Left ventricle myocardium superior (tissue), 1 donor: ENCODE data around the gene HACE1. TPM values are rescaled to one million over a fixed set of nuclear protein-coding genes. Genes with fewer than 3 reads are reported as not detected.

Experiments
- ATAC-seq: fragments of 200-7000 bp; cut with Tn5 transposase; one replicate; pipeline ENCODE4 v1.9.1; 2020; ENCODE audit warnings: mild to moderate bottlenecking, moderate library complexity
- DNase-seq: peaks from one replicate; pipeline ENCODE4 v3.0.0-alpha.2; 2020
- intact Hi-C: fragments of 100-400 bp; cut with micrococcal nuclease; formaldehyde crosslinking; loops from one replicate; pipeline ENCODE4 v1.11.0; 2022
- total RNA-seq: library from RNA; stranded (reverse); fragmentation: NEBNext Ultra II Directional; extraction: Animal tissue kit (Norgen Biotek cat#: 25700); gene quantifications from one replicate; pipeline ENCODE4 v1.2.1, GENCODE V29; 2021
- donor health status: DM: no; HTN: yes; CAD: no; lungs with severe emphysema.

HACE1 gene
- total RNA-seq, 1 donor from 2014 or later: 6.7 TPM

DNA sequence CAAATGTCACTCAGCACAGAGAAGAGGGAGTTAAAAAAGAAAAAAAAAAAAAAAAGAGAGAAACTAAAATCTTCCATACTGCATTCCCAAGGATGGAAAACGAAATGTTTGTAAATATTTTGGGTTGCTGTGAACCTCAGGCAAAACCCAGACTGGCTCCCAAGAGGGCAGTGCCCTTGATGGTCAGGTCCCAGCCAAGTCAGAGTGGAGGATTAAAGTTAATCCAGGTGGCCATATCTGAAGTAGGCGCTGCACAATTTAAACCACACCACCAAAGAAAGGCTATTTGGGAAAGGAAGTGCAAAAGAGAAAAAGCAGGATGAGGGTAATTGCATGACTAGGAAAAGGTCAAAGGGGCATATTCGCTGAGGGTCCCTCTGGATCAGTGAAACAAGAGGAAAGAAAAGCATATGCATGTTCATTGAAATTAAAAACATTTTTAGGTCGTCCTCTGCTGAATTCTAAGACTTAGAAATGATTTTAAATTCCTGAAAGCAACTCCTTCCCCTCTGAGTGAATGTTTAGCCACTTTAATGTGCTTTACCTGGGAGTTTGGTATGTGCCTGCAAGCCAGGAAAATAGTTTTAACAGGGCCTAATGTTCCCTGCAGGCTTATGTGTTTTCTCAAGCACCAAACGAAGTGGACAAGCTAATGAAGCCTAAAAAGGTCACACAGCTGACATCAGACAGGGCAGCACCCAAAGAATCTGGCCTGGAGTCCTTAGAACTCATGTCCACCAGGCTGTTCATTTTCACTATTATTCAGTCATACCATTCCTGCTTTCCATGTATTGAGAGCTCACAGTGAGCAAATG lies 159.1 kb downstream of the HACE1 start:
- intact Hi-C loops: no loop called here
- no peak for ATAC-seq
- no peak for DNase-seq

DNA sequence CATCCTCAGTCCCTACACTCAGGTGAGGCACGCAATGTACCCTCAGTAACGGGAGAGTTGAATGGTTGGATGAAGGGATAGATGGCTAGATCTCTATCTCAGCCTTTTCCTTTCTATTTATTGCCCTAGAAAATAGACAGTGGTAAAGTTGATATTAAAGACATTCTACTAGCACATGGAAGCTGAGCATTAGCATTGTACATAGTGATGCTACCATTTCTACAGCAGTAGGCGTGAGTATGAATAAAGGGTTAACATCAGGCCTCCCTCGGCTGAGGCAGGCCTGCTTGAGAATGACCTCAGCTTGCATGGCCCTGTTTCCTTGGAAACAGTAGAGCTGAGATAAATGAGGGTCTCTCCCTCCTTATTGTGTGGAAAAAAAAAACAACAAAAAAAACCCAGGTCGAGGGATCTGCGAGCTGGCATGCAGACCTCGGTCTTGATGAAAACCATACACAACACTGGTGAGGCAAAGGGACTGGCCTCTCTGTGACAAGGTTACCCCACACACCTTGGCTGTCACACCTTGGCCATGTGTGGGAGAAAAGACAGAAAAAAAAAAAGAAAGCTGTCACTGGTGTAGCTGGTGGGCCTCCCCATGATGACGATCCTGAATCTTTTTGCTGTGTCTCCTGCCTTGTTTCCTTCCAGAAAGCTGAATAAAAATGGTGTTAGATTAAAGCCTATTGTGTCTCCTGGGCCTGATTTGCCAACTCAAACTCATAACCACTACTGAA lies 160.0 kb downstream of the HACE1 start:
- no peak for ATAC-seq
- intact Hi-C loops: no loop called here

DNA sequence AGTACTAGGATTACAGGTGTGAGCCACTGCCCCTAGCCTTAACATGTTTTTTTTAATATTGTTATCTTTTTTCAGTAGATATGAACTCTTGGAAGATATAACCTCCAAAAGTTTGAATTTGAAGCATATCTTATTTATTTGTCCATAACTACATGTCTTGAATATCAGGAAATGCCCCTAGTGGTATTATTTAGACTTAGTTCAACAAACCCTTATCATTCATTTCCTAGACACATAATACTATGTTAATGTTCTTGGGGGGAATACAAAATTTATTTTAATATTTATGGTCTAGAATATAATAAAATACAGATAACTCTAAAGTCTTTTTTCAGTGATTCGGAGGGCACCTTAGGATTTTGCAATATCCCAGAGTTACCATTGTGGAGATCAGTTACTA lies 160.7 kb downstream of the HACE1 start:
- ATAC-seq (no peak), DNase-seq (no peak)
- intact Hi-C loops: no loop called here

More for the DNA sequence above, 160.0 kb downstream of the HACE1 start:
- no peak for DNase-seq

DNA sequence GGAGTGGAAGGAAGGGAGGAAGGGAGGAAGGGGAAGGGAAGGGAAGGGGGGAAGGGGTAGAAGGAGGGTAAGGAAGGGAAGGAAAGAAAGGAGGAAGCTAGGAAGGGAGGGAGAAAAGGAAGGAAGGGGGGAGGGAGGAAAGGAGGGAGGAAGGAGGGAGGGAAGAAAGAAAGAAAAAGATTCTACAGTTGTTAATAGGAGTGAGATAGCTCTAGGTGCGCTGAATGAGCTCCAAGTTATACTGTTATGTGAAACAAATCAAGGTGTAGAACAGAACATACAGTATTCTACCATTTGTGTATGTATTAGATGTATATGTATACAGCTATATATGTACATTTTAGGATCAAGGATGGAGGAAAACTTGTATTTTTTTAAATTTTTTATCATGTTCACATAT lies 167.7 kb downstream of the HACE1 start:
- DNase-seq (no peak), ATAC-seq (no peak)
- intact Hi-C loops: no loop called here

DNA sequence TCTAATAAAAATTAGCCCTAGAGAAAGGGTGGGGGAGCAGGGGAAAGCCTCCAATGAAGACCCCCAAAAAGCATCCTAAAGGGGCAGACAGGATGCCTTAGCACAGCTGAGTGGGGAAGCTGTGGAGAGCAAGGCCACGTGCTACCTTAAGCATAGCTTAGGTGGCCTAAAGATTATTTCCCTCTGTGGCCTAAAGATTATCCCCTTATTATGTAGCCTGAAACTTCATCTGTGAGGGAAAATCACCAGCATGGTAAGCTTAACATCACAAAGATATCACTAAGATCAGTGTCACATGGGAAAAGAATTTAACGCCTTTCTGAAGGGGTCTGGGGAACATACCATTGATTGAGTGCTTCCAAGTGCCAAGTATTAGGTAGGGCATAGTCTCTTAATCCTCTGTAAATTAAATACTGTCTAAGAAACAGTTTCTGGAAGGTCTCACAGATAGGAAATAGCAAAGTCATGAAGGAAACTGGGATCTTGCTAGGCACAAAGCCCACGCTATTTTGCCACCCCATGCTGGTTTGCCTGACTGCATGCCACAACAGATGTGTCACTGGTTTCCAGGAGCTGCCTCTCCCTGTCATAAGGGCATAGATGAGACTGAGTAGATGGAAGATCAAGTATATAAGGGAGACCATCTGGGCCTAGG lies 170.0 kb downstream of the HACE1 start:
- intact Hi-C loops: no loop called here
- DNase-seq (no peak), ATAC-seq (no peak)

GRCh38 chr6:104688283-104688969 lies 171.3 kb downstream of the HACE1 start:
- ATAC-seq: no peak
- no peak for DNase-seq
- intact Hi-C loops: no loop called here

DNA sequence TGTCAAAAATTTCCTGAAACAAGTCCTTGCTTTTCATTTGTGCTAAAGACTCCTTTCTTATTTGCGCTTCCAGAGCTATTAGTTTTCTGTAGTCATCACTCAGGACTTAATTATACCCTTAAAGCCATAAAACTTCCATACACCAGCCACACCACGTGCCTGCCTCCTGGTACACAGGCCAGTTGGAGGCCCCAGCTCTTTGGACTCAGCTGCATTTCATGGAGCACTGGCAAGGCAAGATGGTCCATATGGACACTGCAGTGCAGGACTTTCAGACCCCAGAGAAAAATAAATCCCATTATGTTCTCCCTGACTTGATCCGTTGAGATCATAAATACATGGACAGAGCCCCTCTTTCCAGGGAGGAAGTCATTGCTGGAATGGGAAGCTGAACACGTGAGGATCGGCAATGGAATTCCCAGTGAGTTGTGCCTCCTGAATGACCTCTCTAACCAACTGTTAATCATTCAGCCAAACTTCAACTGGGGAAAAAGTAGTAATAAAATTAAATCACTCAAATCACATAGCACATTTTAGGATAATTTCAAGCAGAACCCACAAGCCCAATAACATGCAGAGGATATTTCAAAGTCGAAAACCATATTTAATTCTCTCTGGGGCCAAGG lies 173.1 kb downstream of the HACE1 start:
- ATAC-seq (no peak), DNase-seq (no peak)
- intact Hi-C loops: no loop called here

GRCh38 chr6:104685871-104686549 lies 173.7 kb downstream of the HACE1 start:
- intact Hi-C loops: no loop called here
- no peak for DNase-seq
- no peak for ATAC-seq

- DNase-seq (no peak), ATAC-seq (no peak)
- intact Hi-C loops: no loop called here
Measured at GRCh38 chr6:104684911-104685415, 174.8 kb downstream of the HACE1 start.

- DNase-seq (no peak), ATAC-seq (no peak)
- intact Hi-C loops: no loop called here
Measured at GRCh38 chr6:104683809-104684208, 175.9 kb downstream of the HACE1 start.

DNA sequence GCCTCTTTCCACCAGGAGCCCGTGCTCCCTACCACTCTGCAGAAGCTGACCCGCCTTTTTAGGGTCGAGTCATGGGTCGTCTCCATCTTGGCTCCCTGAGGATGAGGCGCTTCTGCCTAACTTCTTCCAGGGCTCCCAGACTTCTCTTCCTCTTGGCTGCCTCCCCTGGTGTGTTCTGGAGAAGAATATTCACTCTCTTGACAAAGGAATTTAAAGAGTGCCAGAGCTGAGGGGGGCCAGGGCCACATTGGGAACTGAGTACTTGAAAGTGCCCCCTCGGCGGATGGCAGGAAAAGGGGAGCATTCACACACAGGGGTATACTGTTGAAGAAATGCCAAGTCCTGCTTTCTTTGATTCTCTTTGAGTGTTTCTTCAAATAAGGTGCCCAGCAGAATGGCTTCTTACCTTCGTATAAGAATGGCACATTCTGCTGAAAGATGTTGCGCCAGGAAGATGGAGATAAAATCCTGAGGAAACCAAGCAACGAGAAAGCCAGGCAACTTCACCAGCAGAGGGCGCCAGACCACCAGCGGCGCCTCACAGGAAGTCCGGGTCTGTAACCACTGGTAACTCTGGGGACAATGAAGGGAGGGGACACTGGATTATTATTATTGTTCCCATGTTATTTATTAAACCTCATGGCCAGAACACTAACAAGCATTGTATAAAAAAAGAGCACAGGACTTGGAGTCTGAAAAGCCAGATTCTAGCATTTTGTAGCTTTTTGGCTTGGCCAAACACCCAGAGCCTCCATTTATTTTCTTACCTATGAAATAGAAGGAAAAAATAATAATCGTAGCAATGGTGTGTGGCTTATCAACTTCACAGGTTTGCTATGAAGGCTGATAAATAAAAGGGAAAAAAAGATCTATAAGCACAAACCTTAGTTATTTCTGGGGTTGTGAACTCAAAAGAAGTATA lies 176.7 kb downstream of the HACE1 start:
- no peak for ATAC-seq
- DNase-seq: peak; percentile 71
- intact Hi-C loops: no loop called here

DNA sequence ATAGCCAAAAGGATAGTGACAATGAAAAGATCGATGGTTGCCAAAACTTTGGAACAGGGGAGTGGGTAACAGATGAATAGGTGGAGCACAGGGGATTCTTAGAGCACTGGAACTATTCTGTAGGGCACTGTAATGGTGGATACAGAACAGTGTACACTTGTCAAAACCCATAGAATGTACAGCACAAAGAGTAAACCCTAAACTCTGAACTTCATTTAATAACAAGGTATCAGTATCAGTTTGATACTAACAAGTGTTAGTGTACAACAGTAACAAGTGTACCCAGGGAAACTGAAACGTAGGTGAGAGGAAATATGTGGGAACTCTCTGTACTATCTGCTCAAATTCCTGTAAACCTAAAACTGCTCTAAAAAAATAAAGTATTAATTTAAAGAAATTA lies 179.2 kb downstream of the HACE1 start:
- intact Hi-C loops: no loop called here
- no peak for DNase-seq
- no peak for ATAC-seq

GRCh38 chr6:104679971-104680370 lies 179.7 kb downstream of the HACE1 start:
- no peak for ATAC-seq
- intact Hi-C loops: no loop called here
- DNase-seq: no peak

Other genes with a start within 250 kb of the HACE1 start
- gene LIN28B, start 97.2 kb upstream of the HACE1 start, total RNA-seq: not detected